ENCODE results near the gene SH3GL1.

SH3GL1 gene

GRCh38 chr19:4376028-4376670, 24.2 kb downstream of the SH3GL1 start:
- no peak for DNase-seq (ENCODE audit: low read depth in 1 of 2, low spot score in 1 of 2)

- DNase-seq (ENCODE audit: low read depth in 1 of 2, low spot score in 1 of 2) = no peak
Measured at GRCh38 chr19:4375164-4376027, 25.0 kb downstream of the SH3GL1 start.

- DNase-seq (ENCODE audit: low read depth in 1 of 2, low spot score in 1 of 2) = no peak
Measured at GRCh38 chr19:4374498-4375163, 25.7 kb downstream of the SH3GL1 start.

GRCh38 chr19:4373601-4374497, 26.5 kb downstream of the SH3GL1 start:
- DNase-seq (ENCODE audit: low read depth in 1 of 2, low spot score in 1 of 2) = no peak

GRCh38 chr19:4373013-4373367, 27.4 kb downstream of the SH3GL1 start:
- no peak for DNase-seq (ENCODE audit: low read depth in 1 of 2, low spot score in 1 of 2)

- DNase-seq (ENCODE audit: low read depth in 1 of 2, low spot score in 1 of 2) = no peak
Measured at GRCh38 chr19:4372165-4373012, 28.0 kb downstream of the SH3GL1 start.

- no peak for DNase-seq (ENCODE audit: low read depth in 1 of 2, low spot score in 1 of 2)
Measured at GRCh38 chr19:4371247-4372164, 28.8 kb downstream of the SH3GL1 start.

GRCh38 chr19:4370418-4371041, 29.8 kb downstream of the SH3GL1 start:
- DNase-seq (ENCODE audit: low read depth in 1 of 2, low spot score in 1 of 2) = no peak

- DNase-seq (ENCODE audit: low read depth in 1 of 2, low spot score in 1 of 2) = peak; percentile 42 to 59
Measured at GRCh38 chr19:4369888-4370260, 30.5 kb downstream of the SH3GL1 start.

GRCh38 chr19:4369109-4369887, 31.0 kb downstream of the SH3GL1 start:
- DNase-seq (ENCODE audit: low read depth in 1 of 2, low spot score in 1 of 2) = peak; percentile 19 to 60

GRCh38 chr19:4368128-4368820, 32.1 kb downstream of the SH3GL1 start:
- DNase-seq (ENCODE audit: low read depth in 1 of 2, low spot score in 1 of 2) = no peak

- no peak for DNase-seq (ENCODE audit: low read depth in 1 of 2, low spot score in 1 of 2)
Measured at GRCh38 chr19:4367781-4368127, 32.6 kb downstream of the SH3GL1 start.

- DNase-seq (ENCODE audit: low read depth in 1 of 2, low spot score in 1 of 2) = no peak
Measured at GRCh38 chr19:4367336-4367723, 33.0 kb downstream of the SH3GL1 start.

GRCh38 chr19:4366666-4367335, 33.5 kb downstream of the SH3GL1 start:
- DNase-seq (ENCODE audit: low read depth in 1 of 2, low spot score in 1 of 2) = no peak

GRCh38 chr19:4365791-4366665, 34.3 kb downstream of the SH3GL1 start:
- no peak for DNase-seq (ENCODE audit: low read depth in 1 of 2, low spot score in 1 of 2)

- no peak for DNase-seq (ENCODE audit: low read depth in 1 of 2, low spot score in 1 of 2)
Measured at GRCh38 chr19:4365341-4365740, 35.0 kb downstream of the SH3GL1 start.
